Activated B cell treated with CpG ODN at 0.5 μM for 24 hours (primary cell): ENCODE results near the gene HMG20A. TPM values are rescaled to one million over a fixed set of nuclear protein-coding genes. Genes with fewer than 3 reads are reported as not detected.
"Not testable (repeated sequence)": the region's sequence is repeated elsewhere in the genome, so short reads cannot be mapped to it uniquely, and the experiment has no call there.

Experiments used
- ATAC-seq: fragments of 200-7000 bp; cut with Tn5 transposase; one replicate; pipeline ENCODE4 v1.10.0; 2021; ENCODE audit warnings: low read depth, mild to moderate bottlenecking, moderate library complexity
- CTCF ChIA-PET: fragments of 350-600 bp; sonication (Branson Sonifier 250); formaldehyde crosslinking; loops from one replicate; lab custom pipeline; 2021; ENCODE audit warnings: antibody characterized with exemption; lab: Charles Lee
- POLR2A ChIA-PET: fragments of 350-600 bp; sonication (Branson Sonifier 250); formaldehyde crosslinking; loops from one replicate; lab custom pipeline; 2021; ENCODE audit warnings: antibody characterized with exemption; lab: Charles Lee
- DNase-seq: peaks from one replicate; pipeline ENCODE4 v3.0.0; 2022
- H3K27ac Mint-ChIP-seq: one replicate; pipeline ENCODE4 v1.8.0; 2020; ENCODE audit warnings: mixed read lengths
- H3K27me3 Mint-ChIP-seq: one replicate; pipeline ENCODE4 v1.8.0; 2021; ENCODE audit warnings: mixed read lengths
- H3K36me3 Mint-ChIP-seq: one replicate; pipeline ENCODE4 v1.8.0; 2021; ENCODE audit warnings: low read depth, mixed read lengths
- H3K4me1 Mint-ChIP-seq: one replicate; pipeline ENCODE4 v1.8.0; 2021; ENCODE audit warnings: mixed read lengths
- H3K4me3 Mint-ChIP-seq: one replicate; pipeline ENCODE4 v1.8.0; 2020; ENCODE audit warnings: mild to moderate bottlenecking, mixed read lengths
- H3K9me3 Mint-ChIP-seq: one replicate; pipeline ENCODE4 v1.8.0; 2020; ENCODE audit warnings: mixed read lengths
- CTCF ChIP-seq: fragments of 200-600 bp; IDR thresholded peaks from one replicate; pipeline ENCODE4 v1.8.0; 2022; ENCODE audit warnings: antibody characterized with exemption, mild to moderate bottlenecking
- intact Hi-C: fragments of 100-400 bp; cut with micrococcal nuclease; formaldehyde crosslinking; loops from one replicate; pipeline ENCODE4 v1.15.1; 2024
- total RNA-seq: library from RNA; stranded (reverse); gene quantifications from 2 replicates; pipeline ENCODE4 v1.2.3, GENCODE V29; 2022

Gene HMG20A
- total RNA-seq, 1 donor from 2014 or later = 53.9 TPM

GRCh38 chr15:77398927-77399326 is 21.8 kb upstream of the HMG20A start:
- intact Hi-C loops = no loop called here
- H3K4me3 Mint-ChIP-seq = no peak overlapping the region
- no peak overlapping the region for H3K27ac Mint-ChIP-seq
- ChIA-PET CTCF (no interaction called here), POLR2A (no interaction called here)
- ATAC-seq = no peak
- H3K4me1 Mint-ChIP-seq = peaks cover 6% of the 10 kb centered on the region
- H3K36me3 Mint-ChIP-seq = peaks cover 22% of the 10 kb centered on the region
- peaks cover 26% of the 10 kb centered on the region for H3K9me3 Mint-ChIP-seq
- no peaks in the 10 kb centered on the region for H3K27me3 Mint-ChIP-seq
- no peak for DNase-seq
- TF ChIP-seq CTCF = no peak

- H3K4me1 Mint-ChIP-seq = peaks cover 6% of the 10 kb centered on the region
- intact Hi-C loops = no loop called here
- POLR2A ChIA-PET = no interaction called here
These were observed 20.4 kb upstream of the HMG20A start for GRCh38 chr15:77400258-77400657.

GRCh38 chr15:77402740-77403379 is 17.8 kb upstream of the HMG20A start:
- CTCF ChIA-PET = no interaction called here
- Mint-ChIP-seq H3K9me3 (peaks cover 10% of the 10 kb centered on the region), H3K36me3 (peaks cover 12% of the 10 kb centered on the region), H3K27me3 (no peaks in the 10 kb centered on the region), H3K27ac (no peak overlapping the region), H3K4me1 (peaks cover 28% of the 10 kb centered on the region), H3K4me3 (no peak overlapping the region)
- intact Hi-C loops = no loop called here
- DNase-seq = no peak
- POLR2A ChIA-PET = interaction anchor here (0.5 kb wide), 1 partner anchor 838 kb away, joined by 3 read pairs; no protein-coding TSS in a partner anchor
- ATAC-seq = no peak
- TF ChIP-seq CTCF = no peak

More at GRCh38 chr15:77400258-77400657, 20.4 kb upstream of the HMG20A start:
- no peak overlapping the region for H3K4me3 Mint-ChIP-seq
- peaks cover 18% of the 10 kb centered on the region for H3K36me3 Mint-ChIP-seq
- no peak for TF ChIP-seq CTCF
- ATAC-seq (no peak), DNase-seq (no peak)
- CTCF ChIA-PET = no interaction called here
- no peak overlapping the region for H3K27ac Mint-ChIP-seq
- peaks cover 21% of the 10 kb centered on the region for H3K9me3 Mint-ChIP-seq
- H3K27me3 Mint-ChIP-seq = no peaks in the 10 kb centered on the region

- intact Hi-C loops, H3K27me3 Mint-ChIP-seq, H3K9me3 Mint-ChIP-seq, H3K4me3 Mint-ChIP-seq, H3K36me3 Mint-ChIP-seq, DNase-seq: not testable (repeated sequence)
- POLR2A ChIA-PET = interaction anchor here (1.1 to 1.3 kb wide), 2 partner anchors 15 to 19 kb away, joined by 4 to 5 read pairs; partner anchors contain the start of gene HMG20A
- Mint-ChIP-seq H3K27ac (peak overlapping the region; percentile 50), H3K4me1 (peaks cover 52% of the 10 kb centered on the region)
- CTCF ChIA-PET = interaction anchor here (0.6 kb wide), 1 partner anchor 134 kb away, joined by 3 read pairs; no protein-coding TSS in a partner anchor
- peak; percentile 28 for ATAC-seq
These were observed 14.4 kb upstream of the HMG20A start for GRCh38 chr15:77406173-77406759.

- ChIA-PET CTCF (no interaction called here), POLR2A (interaction anchor here (1.1 to 1.3 kb wide), 2 partner anchors 14 to 19 kb away, joined by 4 to 5 read pairs; partner anchors contain the start of gene HMG20A)
- Mint-ChIP-seq H3K9me3 (no peaks in the 10 kb centered on the region), H3K4me3 (no peak overlapping the region), H3K36me3 (no peaks in the 10 kb centered on the region), H3K4me1 (peaks cover 54% of the 10 kb centered on the region), H3K27me3 (no peaks in the 10 kb centered on the region), H3K27ac (peak overlapping the region; percentile 10)
- intact Hi-C loops = no loop called here
- no peak for TF ChIP-seq CTCF
- no peak for ATAC-seq
- DNase-seq = no peak
These were observed 13.8 kb upstream of the HMG20A start for GRCh38 chr15:77406846-77407245.
